Esophagus squamous epithelium (tissue), 5 donors: ENCODE results near the gene ZZZ3. TPM values are rescaled to one million over a fixed set of nuclear protein-coding genes. Genes with fewer than 3 reads are reported as not detected.
"Not testable (repeated sequence)": the region's sequence is repeated elsewhere in the genome, so short reads cannot be mapped to it uniquely, and the experiment has no call there.

Experiments
- DNase-seq: peaks from one replicate; lab custom pipeline; 2025; lab: John Stamatoyannopoulos, UW
- H3K27ac ChIP-seq, 4 donors: fragments of 200-600 bp; sonication (generic); one replicate each; pipeline ENCODE4 v1.5.1; 2016 to 2019; ENCODE audit warnings: mild to moderate bottlenecking in 1 of 4
- H3K27me3 ChIP-seq, 4 donors: fragments of 200-600 bp; sonication (generic); 1 replicate in 3 of 4; 2 replicates in 1 of 4; pipeline versions ENCODE4 v1.5.1 to v1.6.0; 2017 to 2021; ENCODE audit warnings: antibody characterized with exemption in 1 of 4
- H3K36me3 ChIP-seq, 3 donors: fragments of 200-600 bp; sonication (generic); one replicate each; pipeline ENCODE4 v1.5.1; 2016 to 2019
- H3K4me1 ChIP-seq, 3 donors: fragments of 200-600 bp; sonication (generic); one replicate each; pipeline ENCODE4 v1.5.1; 2017 to 2019
- H3K4me3 ChIP-seq, 4 donors: fragments of 200-600 bp; sonication (generic); 1 replicate in 3 of 4; 2 replicates in 1 of 4; pipeline ENCODE4 v1.5.1; 2016 to 2019; ENCODE audit warnings: mild to moderate bottlenecking in 2 of 4, moderate library complexity in 1 of 4
- H3K9me3 ChIP-seq, 3 donors: fragments of 200-600 bp; sonication (generic); one replicate each; pipeline ENCODE4 v1.5.1; 2016 to 2019
- CTCF ChIP-seq, 6 experiments: fragments of 450-650 bp in 4 of 6; fragments of 200-600 bp in 2 of 6; sonication (generic) in 2 of 6; IDR thresholded peaks; one replicate each; pipeline ENCODE4 v1.5.1; 2016 to 2019; ENCODE audit warnings: antibody characterized with exemption in 6 of 6, mild to moderate bottlenecking in 4 of 6, moderate library complexity in 4 of 6
- POLR2A ChIP-seq, 4 donors: fragments of 450-650 bp; IDR thresholded peaks; one replicate each; pipeline ENCODE4 v1.6.1; 2017; ENCODE audit warnings: antibody characterized with exemption in 4 of 4, mild to moderate bottlenecking in 4 of 4, moderate library complexity in 3 of 4
- WGBS, 2 donors: methylation state at CpG; one replicate each; pipeline ENCODE4 v1.1.5; 2018; 5-methylcytosine and 5-hydroxymethylcytosine counted together
- intact Hi-C: fragments of 100-400 bp; cut with DNase I; formaldehyde crosslinking; loops from one replicate; pipeline ENCODE4 v1.15.0; 2022
- total RNA-seq, 4 donors: library from RNA; depleted of rRNA; stranded (reverse); fragments of >200 nt; gene quantifications; one replicate each; pipeline ENCODE4 v1.1.0, GENCODE V29; 2016
- donor health status: DM: yes; HTN: yes; CAD: no.

Gene ZZZ3
- total RNA-seq, 4 donors from 2014 or later: 25.3 to 65.6 (median 33.1) TPM

GRCh38 chr1:77649127-77649526 lies 33.3 kb downstream of the ZZZ3 start:
- no peaks in the 10 kb centered on the region for H3K27me3 ChIP-seq
- H3K4me1 ChIP-seq: no peaks in the 10 kb centered on the region
- H3K4me3 ChIP-seq: no peak overlapping the region
- peaks cover 0 to 39% (median 0%) of the 10 kb centered on the region in 3 donors for H3K36me3 ChIP-seq
- peaks cover 0 to 20% (median 12%) of the 10 kb centered on the region in 3 donors for H3K9me3 ChIP-seq
- DNase-seq: no peak
- WGBS, 2 donors: 89 to 92% methylated on average over 2 of the region's 2 CpGs
- intact Hi-C loops: no loop called here
- no peak for TF ChIP-seq CTCF (IDR thresholded peaks at IDR 0.05)
- no peak for TF ChIP-seq POLR2A (IDR thresholded peaks at IDR 0.05)
- H3K27ac ChIP-seq: no peak overlapping the region

DNA sequence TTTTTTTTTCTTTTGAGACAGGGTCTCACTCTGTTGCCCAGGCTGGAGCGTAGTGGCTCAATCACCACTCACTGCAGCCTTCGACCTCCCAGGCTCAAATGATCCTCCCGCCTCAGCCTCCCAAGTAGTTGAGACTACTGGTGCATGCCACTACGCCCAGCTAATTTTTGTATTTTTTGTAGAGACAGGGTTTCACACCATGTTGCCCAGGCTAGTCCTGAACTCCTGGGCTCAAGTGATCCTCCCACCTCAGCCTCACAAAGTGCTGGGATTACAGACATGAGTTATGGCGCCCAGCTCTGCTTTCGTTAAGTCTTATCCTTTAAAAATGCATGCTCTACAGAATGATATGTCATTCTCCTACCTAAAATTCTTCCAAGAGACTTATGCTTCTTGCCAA lies 36.2 kb downstream of the ZZZ3 start:
- DNase-seq, H3K4me3 ChIP-seq, H3K4me1 ChIP-seq, H3K27me3 ChIP-seq, intact Hi-C loops, H3K27ac ChIP-seq: not testable (repeated sequence)
- 98 to 100% methylated on average over 6 of the region's 6 CpGs for WGBS, 2 donors
- H3K36me3 ChIP-seq: peaks cover 0 to 41% (median 0%) of the 10 kb centered on the region in 3 donors
- H3K9me3 ChIP-seq: peaks cover 0 to 20% (median 12%) of the 10 kb centered on the region in 3 donors

DNA sequence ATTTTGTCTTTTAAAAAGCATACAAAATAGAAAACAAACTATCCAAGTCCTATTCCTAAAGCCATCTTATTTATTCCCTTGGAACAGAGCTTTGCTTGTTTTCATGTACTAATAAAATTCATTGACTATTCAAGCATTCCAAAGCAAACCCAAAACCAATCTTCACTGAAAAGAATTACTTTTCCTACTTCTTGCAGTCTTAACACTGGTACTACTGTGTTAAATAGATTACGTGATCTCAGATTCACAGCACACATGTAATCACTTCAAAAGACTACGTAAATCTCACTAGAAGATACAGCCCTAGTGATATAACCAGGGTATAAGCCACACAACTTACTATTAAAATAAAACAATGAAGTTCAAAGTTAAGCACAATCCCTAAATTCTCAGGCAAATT lies 39.0 kb downstream of the ZZZ3 start:
- H3K27ac ChIP-seq: no peak overlapping the region
- H3K9me3 ChIP-seq: peaks cover 0 to 2% (median 0%) of the 10 kb centered on the region in 3 donors
- WGBS, 2 donors: 77 to 95% methylated on average over 2 of the region's 2 CpGs
- intact Hi-C loops: no loop called here
- peaks cover 0 to 47% (median 0%) of the 10 kb centered on the region in 3 donors for H3K36me3 ChIP-seq
- TF ChIP-seq CTCF (IDR thresholded peaks at IDR 0.05) (no peak), POLR2A (IDR thresholded peaks at IDR 0.05) (no peak)
- no peak overlapping the region for H3K4me3 ChIP-seq
- no peaks in the 10 kb centered on the region for H3K27me3 ChIP-seq
- no peaks in the 10 kb centered on the region for H3K4me1 ChIP-seq
- no peak for DNase-seq

DNA sequence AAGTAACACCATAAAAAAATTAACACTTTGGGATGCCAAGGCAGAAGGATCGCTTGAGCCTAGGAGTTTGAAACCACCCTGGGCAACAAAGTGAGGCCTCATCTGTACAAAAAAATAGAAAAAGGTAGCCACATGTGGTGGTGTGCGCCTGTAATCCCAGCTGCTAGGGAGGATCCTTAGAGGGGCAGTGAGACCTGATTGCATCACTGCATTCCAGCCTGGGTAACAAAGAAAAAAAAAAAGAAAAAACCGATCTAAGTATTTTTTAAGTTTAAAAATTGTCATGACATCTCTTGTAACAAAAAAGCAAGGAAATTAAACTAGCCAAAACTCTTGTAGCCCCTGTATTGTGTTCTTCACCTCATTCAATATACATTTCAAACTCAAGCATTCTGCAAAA lies 39.5 kb downstream of the ZZZ3 start:
- DNase-seq: no peak
- Histone ChIP-seq H3K4me3 (no peak overlapping the region), H3K27me3 (no peaks in the 10 kb centered on the region), H3K4me1 (no peaks in the 10 kb centered on the region), H3K9me3 (no peaks in the 10 kb centered on the region), H3K36me3 (peaks cover 0 to 51% (median 0%) of the 10 kb centered on the region in 3 donors), H3K27ac (no peak overlapping the region)
- no peak for TF ChIP-seq CTCF (IDR thresholded peaks at IDR 0.05)
- TF ChIP-seq POLR2A (IDR thresholded peaks at IDR 0.05): no peak
- intact Hi-C loops: no loop called here
- WGBS, 2 donors: 96 to 100% methylated on average over 3 of the region's 3 CpGs

GRCh38 chr1:77642196-77642595 lies 40.3 kb downstream of the ZZZ3 start:
- Histone ChIP-seq H3K9me3 (no peaks in the 10 kb centered on the region), H3K36me3 (peaks cover 0 to 56% (median 0%) of the 10 kb centered on the region in 3 donors), H3K27ac (no peak overlapping the region), H3K27me3 (no peaks in the 10 kb centered on the region), H3K4me1 (no peaks in the 10 kb centered on the region), H3K4me3 (no peak overlapping the region)
- intact Hi-C loops: no loop called here
- TF ChIP-seq POLR2A (IDR thresholded peaks at IDR 0.05) (no peak), CTCF (IDR thresholded peaks at IDR 0.05) (no peak)
- 88 to 91% methylated on average over 5 of the region's 5 CpGs for WGBS, 2 donors
- DNase-seq: no peak

DNA sequence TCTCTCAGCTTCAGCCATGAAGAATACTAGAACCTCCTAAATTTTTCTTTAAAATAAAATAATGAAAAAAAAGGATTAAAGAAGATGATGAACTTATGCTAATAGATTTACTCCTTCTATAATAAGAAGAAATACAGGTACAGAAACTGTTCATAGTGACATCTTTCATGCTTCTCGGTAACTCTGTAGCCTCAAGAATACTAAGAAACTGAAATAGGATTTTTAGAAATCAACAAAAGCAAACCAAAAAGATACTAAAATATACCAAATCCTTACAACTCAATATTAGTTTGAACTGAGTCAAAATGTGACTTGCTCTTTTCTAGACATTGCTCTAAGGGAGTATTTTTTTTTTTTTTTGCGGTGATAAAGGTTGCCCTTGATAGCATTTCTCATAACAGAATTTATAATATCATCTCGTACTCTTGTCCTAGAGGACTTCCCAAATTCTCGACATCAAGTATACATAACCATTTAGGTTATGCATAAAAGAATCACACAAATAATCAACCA lies 42.8 kb downstream of the ZZZ3 start:
- no peak for TF ChIP-seq CTCF (IDR thresholded peaks at IDR 0.05)
- TF ChIP-seq POLR2A (IDR thresholded peaks at IDR 0.05): no peak
- peaks cover 0 to 59% (median 0%) of the 10 kb centered on the region in 3 donors for H3K36me3 ChIP-seq

More for the DNA sequence above, 42.8 kb downstream of the ZZZ3 start:
- no peaks in the 10 kb centered on the region for H3K27me3 ChIP-seq
- intact Hi-C loops: no loop called here
- 86 to 87% methylated on average over 4 of the region's 4 CpGs for WGBS, 2 donors
- H3K4me1 ChIP-seq: no peaks in the 10 kb centered on the region
- H3K9me3 ChIP-seq: no peaks in the 10 kb centered on the region
- no peak overlapping the region for H3K4me3 ChIP-seq
- DNase-seq: no peak
- no peak overlapping the region for H3K27ac ChIP-seq
